ENCODE results near the gene SEPSECS.

The SEPSECS gene

GRCh38 chr4:25157081-25157480 lies 3.2 kb downstream of the SEPSECS start:
- H3K4me3 ChIP-seq (ENCODE audit: low read depth, low read length): no peak overlapping the region

- no peak overlapping the region for H3K4me3 ChIP-seq (ENCODE audit: low read depth, low read length)
Measured at GRCh38 chr4:25155947-25156346, 4.3 kb downstream of the SEPSECS start.

- no peak overlapping the region for H3K4me3 ChIP-seq (ENCODE audit: low read depth, low read length)
Measured at GRCh38 chr4:25154594-25155265, 5.5 kb downstream of the SEPSECS start.

DNA sequence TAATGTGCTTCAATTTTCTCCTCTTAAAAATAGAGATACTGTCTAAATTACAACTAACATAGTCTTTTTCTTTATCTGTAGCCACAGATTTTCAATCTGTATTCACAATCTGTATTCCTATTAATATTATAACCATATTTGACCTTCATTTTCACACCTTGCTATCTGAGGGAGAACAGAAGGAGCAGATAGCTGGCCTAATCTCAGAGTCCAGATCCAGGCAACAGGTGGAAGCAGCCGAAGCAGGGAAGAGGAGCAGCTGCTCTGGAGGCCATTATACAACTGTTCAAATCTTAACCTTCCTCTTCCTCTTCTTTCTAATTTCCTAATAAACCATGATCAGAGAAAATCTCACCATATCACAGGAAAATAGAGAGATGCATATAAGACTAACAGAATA lies 14.2 kb downstream of the SEPSECS start:
- H3K4me3 ChIP-seq (ENCODE audit: low read depth, low read length): no peak overlapping the region

GRCh38 chr4:25144870-25145481 lies 15.3 kb downstream of the SEPSECS start:
- H3K4me3 ChIP-seq (ENCODE audit: low read depth, low read length): no peak overlapping the region

GRCh38 chr4:25142468-25142867 lies 17.8 kb downstream of the SEPSECS start:
- no peak overlapping the region for H3K4me3 ChIP-seq (ENCODE audit: low read depth, low read length)

- H3K4me3 ChIP-seq (ENCODE audit: low read depth, low read length): no peak overlapping the region
Measured at GRCh38 chr4:25141592-25141991, 18.7 kb downstream of the SEPSECS start.

GRCh38 chr4:25133132-25133531 lies 27.1 kb downstream of the SEPSECS start:
- H3K4me3 ChIP-seq (ENCODE audit: low read depth, low read length): no peak overlapping the region

DNA sequence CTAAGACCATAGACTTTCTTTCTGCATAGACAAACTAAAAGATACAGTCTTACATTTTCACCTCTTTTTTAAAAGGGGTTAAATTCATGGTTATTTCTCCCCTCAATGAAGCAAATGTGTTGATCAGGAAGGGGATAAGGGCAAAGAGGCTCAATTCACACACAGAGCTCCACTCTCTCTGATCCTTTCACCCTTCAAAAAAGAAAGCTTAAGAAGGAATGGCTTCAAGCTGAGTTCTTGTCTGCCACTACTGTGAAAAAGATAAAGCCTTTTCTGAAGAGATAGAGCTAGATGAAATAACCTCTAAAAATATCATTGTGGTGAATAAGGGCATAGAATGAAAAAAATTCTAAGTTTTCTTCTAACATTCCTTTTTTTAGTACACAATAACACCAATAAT lies 28.3 kb downstream of the SEPSECS start:
- no peak overlapping the region for H3K4me3 ChIP-seq (ENCODE audit: low read depth, low read length)

GRCh38 chr4:25131381-25131780 lies 28.9 kb downstream of the SEPSECS start:
- no peak overlapping the region for H3K4me3 ChIP-seq (ENCODE audit: low read depth, low read length)

DNA sequence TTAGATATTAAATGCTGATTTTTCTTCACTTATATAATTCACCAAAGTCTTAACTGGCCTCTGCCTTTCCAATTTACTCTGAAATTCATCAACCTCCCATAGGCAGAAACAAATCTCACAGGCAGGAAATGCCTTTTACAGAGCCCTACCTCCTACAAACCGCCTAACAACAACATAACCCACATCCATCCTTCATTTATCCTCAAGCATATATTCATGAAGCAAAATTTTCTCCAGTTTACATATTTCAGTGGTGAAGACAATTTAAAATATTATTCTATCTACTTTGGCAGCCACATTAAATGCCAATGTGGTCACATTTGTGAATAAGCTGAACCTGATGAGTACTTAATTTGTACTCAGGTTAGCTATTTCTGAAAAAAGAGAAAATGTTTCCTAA lies 30.3 kb downstream of the SEPSECS start:
- no peak overlapping the region for H3K4me3 ChIP-seq (ENCODE audit: low read depth, low read length)

DNA sequence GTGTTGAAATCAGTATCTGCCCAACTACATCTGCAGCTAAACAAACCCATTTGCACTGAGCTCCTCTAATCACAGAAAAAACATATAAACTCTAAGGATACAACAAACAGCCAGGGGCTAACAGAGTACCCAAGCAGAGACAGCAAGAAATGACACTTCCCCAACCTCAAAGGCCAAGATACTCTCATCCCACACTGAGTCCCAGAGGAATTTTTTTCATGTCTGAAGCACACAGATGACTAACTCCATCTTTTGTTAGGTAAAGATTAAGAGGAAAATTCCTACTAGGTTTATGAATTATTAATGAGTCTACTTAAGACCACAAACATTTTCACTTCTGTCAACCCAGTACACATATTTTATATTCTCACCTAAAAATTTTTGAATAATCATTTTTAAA lies 31.6 kb downstream of the SEPSECS start:
- H3K4me3 ChIP-seq (ENCODE audit: low read depth, low read length): no peak overlapping the region

- H3K4me3 ChIP-seq (ENCODE audit: low read depth, low read length): no peak overlapping the region
Measured at GRCh38 chr4:25123236-25123635, 37.0 kb downstream of the SEPSECS start.

GRCh38 chr4:25120146-25120940 lies 39.9 kb downstream of the SEPSECS start:
- H3K4me3 ChIP-seq (ENCODE audit: low read depth, low read length): no peak overlapping the region

DNA sequence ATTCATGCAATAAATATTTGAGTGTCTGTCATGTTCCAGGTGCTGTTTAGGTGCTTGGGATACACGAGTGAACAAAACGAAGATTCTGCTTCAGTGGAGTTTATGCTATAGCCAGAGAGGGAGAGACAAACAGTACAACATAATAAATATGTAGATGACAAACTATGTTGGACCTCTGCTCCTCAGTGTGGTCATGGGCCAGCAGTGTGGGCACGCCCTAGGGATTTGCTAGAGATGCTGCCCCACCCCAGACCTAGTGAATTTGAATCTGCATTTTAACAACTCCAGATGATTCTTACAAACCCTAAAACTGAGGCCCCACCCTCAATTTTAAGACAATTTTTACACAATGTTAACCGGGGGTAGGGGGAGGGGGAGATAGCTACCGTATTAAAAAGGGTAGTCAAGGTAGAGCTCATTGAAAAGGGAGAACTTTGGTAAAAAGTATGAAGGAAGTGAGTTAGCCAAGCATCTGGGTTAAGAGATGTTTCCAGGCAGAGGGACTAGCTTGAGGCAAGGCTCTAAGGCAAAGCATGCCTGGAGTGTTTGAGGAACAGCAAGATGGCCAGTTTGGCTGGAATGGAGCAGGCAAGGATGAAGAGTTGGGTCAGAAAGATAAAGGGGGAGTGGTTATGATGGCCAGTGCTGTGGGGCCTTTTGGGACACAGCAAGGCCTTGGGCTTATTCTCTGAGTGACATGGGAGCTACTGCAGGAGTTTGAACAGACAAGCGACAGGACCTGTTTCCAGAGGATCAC lies 42.4 kb downstream of the SEPSECS start:
- no peak overlapping the region for H3K4me3 ChIP-seq (ENCODE audit: low read depth, low read length)

GRCh38 chr4:25117274-25117673 lies 43.0 kb downstream of the SEPSECS start:
- H3K4me3 ChIP-seq (ENCODE audit: low read depth, low read length): no peak overlapping the region

GRCh38 chr4:25113915-25114904 lies 46.0 kb downstream of the SEPSECS start:
- H3K4me3 ChIP-seq (ENCODE audit: low read depth, low read length): no peak overlapping the region

GRCh38 chr4:25112995-25113380 lies 47.3 kb downstream of the SEPSECS start:
- H3K4me3 ChIP-seq (ENCODE audit: low read depth, low read length): no peak overlapping the region

DNA sequence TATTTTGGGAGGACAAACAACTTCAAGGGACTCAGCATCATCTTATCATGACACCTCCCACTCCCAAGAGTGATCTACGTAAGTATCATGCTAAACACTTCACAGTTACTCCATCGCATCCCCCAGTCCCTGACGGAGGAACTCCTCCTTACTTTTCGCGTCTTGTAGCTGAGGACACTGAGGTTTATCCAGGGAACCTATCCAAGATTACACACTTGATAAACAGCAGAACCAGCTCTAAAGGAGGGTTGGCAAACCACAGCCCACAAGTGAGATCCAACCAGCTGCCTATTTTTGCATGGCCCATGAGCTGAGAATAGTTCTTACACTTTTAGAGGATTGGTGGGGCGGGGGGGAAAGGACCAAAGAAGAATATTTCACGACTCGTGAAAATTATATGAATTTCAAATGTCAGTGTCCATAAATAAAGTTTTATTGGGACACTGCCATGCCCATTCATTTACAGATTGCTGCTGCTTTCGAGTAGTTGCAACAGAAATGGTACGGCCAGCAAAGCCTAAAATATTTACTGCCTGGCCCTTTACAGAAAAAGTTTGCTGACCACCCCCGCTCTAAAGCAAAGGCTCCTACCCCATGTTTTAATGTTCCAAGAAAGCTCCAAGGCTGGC lies 47.8 kb downstream of the SEPSECS start:
- no peak overlapping the region for H3K4me3 ChIP-seq (ENCODE audit: low read depth, low read length)

Measured in iPS-11a (cell line).